ENCODE measurements around the gene MTFR1L.
A peak's percentile ranks its signal among the peaks of the same experiment; 100 is the strongest.

Gene MTFR1L

GRCh38 chr1:25821630-25822091, 1.9 kb downstream of the MTFR1L start:
- no peak for DNase-seq (ENCODE audit: extremely low read depth, insufficient read length)
- TF ChIP-seq, protein P1, sequence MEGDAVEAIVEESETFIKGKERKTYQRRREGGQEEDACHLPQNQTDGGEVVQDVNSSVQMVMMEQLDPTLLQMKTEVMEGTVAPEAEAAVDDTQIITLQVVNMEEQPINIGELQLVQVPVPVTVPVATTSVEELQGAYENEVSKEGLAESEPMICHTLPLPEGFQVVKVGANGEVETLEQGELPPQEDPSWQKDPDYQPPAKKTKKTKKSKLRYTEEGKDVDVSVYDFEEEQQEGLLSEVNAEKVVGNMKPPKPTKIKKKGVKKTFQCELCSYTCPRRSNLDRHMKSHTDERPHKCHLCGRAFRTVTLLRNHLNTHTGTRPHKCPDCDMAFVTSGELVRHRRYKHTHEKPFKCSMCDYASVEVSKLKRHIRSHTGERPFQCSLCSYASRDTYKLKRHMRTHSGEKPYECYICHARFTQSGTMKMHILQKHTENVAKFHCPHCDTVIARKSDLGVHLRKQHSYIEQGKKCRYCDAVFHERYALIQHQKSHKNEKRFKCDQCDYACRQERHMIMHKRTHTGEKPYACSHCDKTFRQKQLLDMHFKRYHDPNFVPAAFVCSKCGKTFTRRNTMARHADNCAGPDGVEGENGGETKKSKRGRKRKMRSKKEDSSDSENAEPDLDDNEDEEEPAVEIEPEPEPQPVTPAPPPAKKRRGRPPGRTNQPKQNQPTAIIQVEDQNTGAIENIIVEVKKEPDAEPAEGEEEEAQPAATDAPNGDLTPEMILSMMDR (IDR thresholded peaks at IDR 0.05; ENCODE audit: insufficient read depth, low read length, poor library complexity, severe bottlenecking): no peak
- Histone ChIP-seq H3K27me3 (replicated peaks; ENCODE audit: control insufficient read depth, insufficient read depth, low read length) (no peaks in the 10 kb centered on the region), H3K4me3 (replicated peaks; ENCODE audit: low read depth, low read length) (peak overlapping the region; percentile 72), H3K36me3 (ENCODE audit: control insufficient read depth, insufficient read depth, low read length) (peaks cover 5% of the 10 kb centered on the region)

- Histone ChIP-seq H3K36me3 (ENCODE audit: control insufficient read depth, insufficient read depth, low read length) (peaks cover 18% of the 10 kb centered on the region), H3K27me3 (replicated peaks; ENCODE audit: control insufficient read depth, insufficient read depth, low read length) (no peaks in the 10 kb centered on the region), H3K4me3 (replicated peaks; ENCODE audit: low read depth, low read length) (no peak overlapping the region)
- no peak for DNase-seq (ENCODE audit: extremely low read depth, insufficient read length)
- TF ChIP-seq, protein P1 (IDR thresholded peaks at IDR 0.05; ENCODE audit: insufficient read depth, low read length, poor library complexity, severe bottlenecking): no peak
These were observed 5.9 kb downstream of the MTFR1L start for GRCh38 chr1:25825605-25826004.

GRCh38 chr1:25826571-25826970, 6.8 kb downstream of the MTFR1L start:
- no peak for DNase-seq (ENCODE audit: extremely low read depth, insufficient read length)
- H3K36me3 ChIP-seq (ENCODE audit: control insufficient read depth, insufficient read depth, low read length): peaks cover 21% of the 10 kb centered on the region
- TF ChIP-seq, protein P1 (IDR thresholded peaks at IDR 0.05; ENCODE audit: insufficient read depth, low read length, poor library complexity, severe bottlenecking): no peak
- H3K4me3 ChIP-seq (replicated peaks; ENCODE audit: low read depth, low read length): no peak overlapping the region
- H3K27me3 ChIP-seq (replicated peaks; ENCODE audit: control insufficient read depth, insufficient read depth, low read length): no peaks in the 10 kb centered on the region

- DNase-seq (ENCODE audit: extremely low read depth, insufficient read length): no peak
- H3K36me3 ChIP-seq (ENCODE audit: control insufficient read depth, insufficient read depth, low read length): peaks cover 25% of the 10 kb centered on the region
- TF ChIP-seq, protein P1 (IDR thresholded peaks at IDR 0.05; ENCODE audit: insufficient read depth, low read length, poor library complexity, severe bottlenecking): no peak
- no peak overlapping the region for H3K4me3 ChIP-seq (replicated peaks; ENCODE audit: low read depth, low read length)
- H3K27me3 ChIP-seq (replicated peaks; ENCODE audit: control insufficient read depth, insufficient read depth, low read length): no peaks in the 10 kb centered on the region
These were observed 8.7 kb downstream of the MTFR1L start for GRCh38 chr1:25828491-25828890.

DNA sequence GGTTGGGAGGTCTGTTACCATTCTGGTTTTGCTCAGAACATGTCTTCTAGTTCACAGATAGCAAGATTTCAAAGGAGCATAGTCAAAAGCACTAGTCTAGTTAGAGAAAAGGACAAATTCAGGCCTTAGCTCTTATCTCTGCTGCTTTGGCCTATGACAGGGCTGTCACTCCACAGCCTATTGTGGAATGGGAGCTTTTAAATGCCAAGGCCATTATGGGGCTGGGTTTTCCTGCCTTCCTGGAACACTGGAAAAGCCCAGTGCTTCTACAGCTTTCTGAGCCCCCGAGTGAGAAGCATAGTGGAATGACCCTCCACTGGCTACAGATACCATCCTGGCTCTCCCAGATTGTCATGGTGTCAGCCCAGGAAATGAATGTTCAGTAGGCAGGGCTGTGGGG, 9.3 kb downstream of the MTFR1L start:
- H3K27me3 ChIP-seq (replicated peaks; ENCODE audit: control insufficient read depth, insufficient read depth, low read length): no peaks in the 10 kb centered on the region
- peaks cover 25% of the 10 kb centered on the region for H3K36me3 ChIP-seq (ENCODE audit: control insufficient read depth, insufficient read depth, low read length)
- H3K4me3 ChIP-seq (replicated peaks; ENCODE audit: low read depth, low read length): no peak overlapping the region
- TF ChIP-seq, protein P1 (IDR thresholded peaks at IDR 0.05; ENCODE audit: insufficient read depth, low read length, poor library complexity, severe bottlenecking): no peak
- no peak for DNase-seq (ENCODE audit: extremely low read depth, insufficient read length)

DNA sequence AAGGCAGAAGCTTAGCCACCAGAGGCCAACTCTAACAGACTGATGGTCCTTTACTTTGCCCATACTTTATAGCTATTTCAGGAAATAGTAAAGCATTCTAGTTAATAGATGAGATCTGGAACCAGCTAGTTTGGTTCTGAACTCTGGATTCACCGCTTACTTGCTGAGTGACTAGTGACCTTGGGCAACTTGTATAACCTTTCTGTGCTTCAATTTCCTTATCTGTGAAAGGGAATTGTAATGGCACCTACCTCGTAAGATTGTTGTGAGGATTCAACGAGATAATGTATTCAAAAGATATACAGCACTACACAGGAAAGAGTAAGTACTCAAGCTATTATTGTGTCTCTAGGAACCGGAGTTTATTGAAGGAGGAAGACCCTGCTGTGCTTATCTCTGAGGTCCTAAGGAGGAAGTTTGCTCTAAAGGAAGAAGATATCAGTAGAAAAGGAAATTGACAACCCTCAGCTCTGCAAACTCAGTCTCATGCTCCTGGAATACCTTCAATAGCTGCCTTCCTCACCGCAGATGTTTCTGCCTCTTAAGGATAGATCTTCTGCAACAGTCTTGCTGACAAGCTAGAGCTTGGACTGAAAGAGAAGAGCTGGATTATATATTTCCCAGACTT, 11.9 kb downstream of the MTFR1L start:
- Histone ChIP-seq H3K4me3 (replicated peaks; ENCODE audit: low read depth, low read length) (no peak overlapping the region), H3K36me3 (ENCODE audit: control insufficient read depth, insufficient read depth, low read length) (peaks cover 26% of the 10 kb centered on the region), H3K27me3 (replicated peaks; ENCODE audit: control insufficient read depth, insufficient read depth, low read length) (no peaks in the 10 kb centered on the region)
- TF ChIP-seq, protein P1 (IDR thresholded peaks at IDR 0.05; ENCODE audit: insufficient read depth, low read length, poor library complexity, severe bottlenecking): no peak
- DNase-seq (ENCODE audit: extremely low read depth, insufficient read length): no peak
